ENCODE results near the gene ARHGAP26.

Gene ARHGAP26

GRCh38 chr5:142769793-142770649 lies at the start of gene ARHGAP26:
Gene ARHGAP26 (plus strand): TSS chr5:142770377. CDS start chr5:142770762, 385 bp downstream.
- peak; percentile 76 to 93 (median 90) for DNase-seq (ENCODE audit: low read depth in 4 of 4, low spot score in 1 of 4)

- DNase-seq (ENCODE audit: low read depth in 4 of 4, low spot score in 1 of 4), result no peak
These were observed 49.4 kb upstream of the ARHGAP26 start for GRCh38 chr5:142720641-142721271.

- no peak for DNase-seq (ENCODE audit: low read depth in 4 of 4, low spot score in 1 of 4)
These were observed 48.0 kb upstream of the ARHGAP26 start for GRCh38 chr5:142722146-142722545.

- DNase-seq (ENCODE audit: low read depth in 4 of 4, low spot score in 1 of 4), result no peak
These were observed 47.3 kb upstream of the ARHGAP26 start for GRCh38 chr5:142722896-142723295.

- DNase-seq (ENCODE audit: low read depth in 4 of 4, low spot score in 1 of 4), result no peak
These were observed 45.4 kb upstream of the ARHGAP26 start for GRCh38 chr5:142724821-142725220.

GRCh38 chr5:142725231-142726187 lies 44.7 kb upstream of the ARHGAP26 start:
- no peak for DNase-seq (ENCODE audit: low read depth in 4 of 4, low spot score in 1 of 4)

- no peak for DNase-seq (ENCODE audit: low read depth in 4 of 4, low spot score in 1 of 4)
These were observed 43.9 kb upstream of the ARHGAP26 start for GRCh38 chr5:142726188-142726731.

- DNase-seq (ENCODE audit: low read depth in 4 of 4, low spot score in 1 of 4), result no peak
These were observed 42.5 kb upstream of the ARHGAP26 start for GRCh38 chr5:142727735-142728047.

GRCh38 chr5:142735323-142736246 lies 34.6 kb upstream of the ARHGAP26 start:
- no peak for DNase-seq (ENCODE audit: low read depth in 4 of 4, low spot score in 1 of 4)

- no peak for DNase-seq (ENCODE audit: low read depth in 4 of 4, low spot score in 1 of 4)
These were observed 33.9 kb upstream of the ARHGAP26 start for GRCh38 chr5:142736247-142736632.

- DNase-seq (ENCODE audit: low read depth in 4 of 4, low spot score in 1 of 4), result no peak
These were observed 33.0 kb upstream of the ARHGAP26 start for GRCh38 chr5:142737179-142737578.

- no peak for DNase-seq (ENCODE audit: low read depth in 4 of 4, low spot score in 1 of 4)
These were observed 29.5 kb upstream of the ARHGAP26 start for GRCh38 chr5:142740474-142741242.

GRCh38 chr5:142743592-142744441 lies 26.4 kb upstream of the ARHGAP26 start:
- DNase-seq (ENCODE audit: low read depth in 4 of 4, low spot score in 1 of 4), result no peak

- no peak for DNase-seq (ENCODE audit: low read depth in 4 of 4, low spot score in 1 of 4)
These were observed 24.9 kb upstream of the ARHGAP26 start for GRCh38 chr5:142745268-142745667.

- no peak for DNase-seq (ENCODE audit: low read depth in 4 of 4, low spot score in 1 of 4)
These were observed 23.4 kb upstream of the ARHGAP26 start for GRCh38 chr5:142746532-142747433.

GRCh38 chr5:142748132-142748531 lies 22.0 kb upstream of the ARHGAP26 start:
- no peak for DNase-seq (ENCODE audit: low read depth in 4 of 4, low spot score in 1 of 4)

GRCh38 chr5:142748568-142749249 lies 21.5 kb upstream of the ARHGAP26 start:
- peak in 2 of 4 experiments; percentile 16 to 21 for DNase-seq (ENCODE audit: low read depth in 4 of 4, low spot score in 1 of 4)
